SK-N-SH treated with all-trans-retinoic acid at 6 μM for 48 hours (cell line): Measurements from ENCODE around the gene PPP4R3A.

ENCODE experiments used
- ATAC-seq: fragments of 200-7000 bp; cut with Tn5 transposase; 3 replicates; pipeline ENCODE4 v1.9.1; 2020; ENCODE audit warnings: mild to moderate bottlenecking, moderate library complexity
- BACH2 ChIP-seq: fragments of 250-450 bp; sonication (Bioruptor Pico); IDR thresholded peaks from 2 replicates; pipeline ENCODE4 v1.9.0; 2021; ENCODE audit warnings: mild to moderate bottlenecking, borderline replicate concordance
- CSDC2 ChIP-seq: fragments of 250-450 bp; sonication (Bioruptor Pico); IDR thresholded peaks from 2 replicates; pipeline ENCODE4 v1.5.0; 2020; ENCODE audit warnings: mild to moderate bottlenecking, moderate library complexity
- ESRRG ChIP-seq: fragments of 250-450 bp; sonication (Bioruptor Pico); IDR thresholded peaks from 2 replicates; pipeline ENCODE4 v1.6.1; 2021; ENCODE audit warnings: mild to moderate bottlenecking
- GLIS3 ChIP-seq: fragments of 250-450 bp; sonication (Bioruptor Pico); IDR thresholded peaks from 2 replicates; pipeline ENCODE4 v1.5.0; 2020; ENCODE audit warnings: mild to moderate bottlenecking, moderate library complexity
- ISL1 ChIP-seq: fragments of 250-450 bp; sonication (Bioruptor Pico); IDR thresholded peaks from 2 replicates; pipeline ENCODE4 v2.1.2; 2022; ENCODE audit warnings: mild to moderate bottlenecking, moderate library complexity
- OSR1 ChIP-seq: fragments of 250-450 bp; sonication (Bioruptor Pico); IDR thresholded peaks from 2 replicates; pipeline ENCODE4 v1.8.0; 2022; ENCODE audit warnings: moderate library complexity, mild to moderate bottlenecking, inconsistent platforms
- PPARA ChIP-seq: fragments of 250-450 bp; sonication (Bioruptor Pico); IDR thresholded peaks from 2 replicates; pipeline ENCODE4 v1.5.0; 2020; ENCODE audit warnings: mild to moderate bottlenecking, borderline replicate concordance
- RARB ChIP-seq: fragments of 250-450 bp; sonication (Bioruptor Pico); IDR thresholded peaks from 2 replicates; pipeline ENCODE4 v1.8.0; 2021; ENCODE audit warnings: mild to moderate bottlenecking, moderate library complexity
- SNAI2 ChIP-seq: fragments of 250-450 bp; sonication (Bioruptor Pico); IDR thresholded peaks from 2 replicates; pipeline ENCODE4 v1.5.0; 2020; ENCODE audit warnings: mild to moderate bottlenecking, moderate library complexity
- TCF4 ChIP-seq: fragments of 250-450 bp; sonication (Bioruptor Pico); IDR thresholded peaks from 2 replicates; pipeline ENCODE4 v1.8.0; 2021; ENCODE audit warnings: mild to moderate bottlenecking, moderate library complexity, borderline replicate concordance
- TOX ChIP-seq: fragments of 250-450 bp; sonication (Bioruptor Pico); IDR thresholded peaks from 2 replicates; pipeline ENCODE4 v1.8.0; 2021; ENCODE audit warnings: mild to moderate bottlenecking, moderate library complexity, borderline replicate concordance
- ZC3H10 ChIP-seq: fragments of 250-450 bp; sonication (Bioruptor Pico); IDR thresholded peaks from 2 replicates; pipeline ENCODE4 v1.5.1; 2021; ENCODE audit warnings: mild to moderate bottlenecking, moderate library complexity
- ZFP3 ChIP-seq: fragments of 250-450 bp; sonication (Bioruptor Pico); IDR thresholded peaks from 2 replicates; pipeline ENCODE4 v1.5.0; 2020; ENCODE audit warnings: mild to moderate bottlenecking, moderate library complexity
- ZFP30 ChIP-seq: fragments of 450-650 bp; formaldehyde crosslinking; IDR thresholded peaks from 2 replicates; pipeline ENCODE4 v1.5.0; 2022; ENCODE audit warnings: mild to moderate bottlenecking, moderate library complexity
- ZNF565 ChIP-seq: fragments of 450-650 bp; formaldehyde crosslinking; conservative IDR thresholded peaks from 2 replicates; pipeline ENCODE4 v1.5.0; 2020; ENCODE audit warnings: low read depth, mild to moderate bottlenecking, moderate library complexity
- ZNF70 ChIP-seq: fragments of 450-650 bp; formaldehyde crosslinking; IDR thresholded peaks from 2 replicates; pipeline ENCODE4 v1.5.0; 2020; ENCODE audit warnings: mild to moderate bottlenecking, moderate library complexity
- TF ChIP-seq, protein P1 (sequence below): fragments of 250-450 bp; sonication (Bioruptor Pico); IDR thresholded peaks from 2 replicates; pipeline ENCODE4 v1.5.1; 2020; ENCODE audit warnings: low read depth, mild to moderate bottlenecking, moderate library complexity
- TF ChIP-seq, protein P2 (sequence below): fragments of 250-450 bp; sonication (Bioruptor Pico); IDR thresholded peaks from 2 replicates; pipeline ENCODE4 v1.8.0; 2020; ENCODE audit warnings: mild to moderate bottlenecking, moderate library complexity, borderline replicate concordance
- TF ChIP-seq, protein P3 (sequence below): fragments of 250-450 bp; sonication (Bioruptor Pico); IDR thresholded peaks from 2 replicates; pipeline ENCODE4 v1.8.0; 2021; ENCODE audit warnings: low read depth, mild to moderate bottlenecking, moderate library complexity, borderline replicate concordance
- TF ChIP-seq, protein P4 (sequence below): fragments of 250-450 bp; sonication (Bioruptor Pico); IDR thresholded peaks from 2 replicates; pipeline ENCODE4 v1.5.1; 2021; ENCODE audit warnings: mild to moderate bottlenecking, moderate library complexity
- TF ChIP-seq, protein P5 (sequence below): fragments of 250-450 bp; sonication (Bioruptor Pico); IDR thresholded peaks from 2 replicates; pipeline ENCODE4 v1.5.0; 2020; ENCODE audit warnings: mild to moderate bottlenecking, moderate library complexity

The PPP4R3A gene

DNA sequence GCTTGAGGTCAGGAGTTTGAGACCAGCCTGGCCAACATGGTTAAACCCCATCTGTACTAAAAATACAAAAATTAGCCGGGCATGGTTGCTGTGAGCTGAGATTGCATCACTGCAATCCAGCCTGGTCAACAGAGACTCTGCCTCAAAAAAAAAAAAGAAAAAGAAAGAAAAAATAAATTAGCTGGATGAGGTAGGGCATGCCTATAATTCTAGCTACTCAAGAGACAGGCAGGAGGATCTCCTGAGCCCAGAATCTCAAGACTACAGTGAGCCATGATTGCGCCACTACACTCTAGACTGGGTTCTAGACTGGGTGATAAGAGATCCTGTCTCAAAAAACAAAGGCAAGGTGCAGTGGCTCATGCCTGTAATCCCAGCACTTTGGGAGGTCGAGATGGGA lies 16.9 kb downstream of the PPP4R3A start:
- TF ChIP-seq CSDC2 (CRISPR knock-in tag) (no peak), OSR1 (CRISPR knock-in tag) (no peak), TCF4 (CRISPR knock-in tag) (no peak)
- ATAC-seq: no peak

DNA sequence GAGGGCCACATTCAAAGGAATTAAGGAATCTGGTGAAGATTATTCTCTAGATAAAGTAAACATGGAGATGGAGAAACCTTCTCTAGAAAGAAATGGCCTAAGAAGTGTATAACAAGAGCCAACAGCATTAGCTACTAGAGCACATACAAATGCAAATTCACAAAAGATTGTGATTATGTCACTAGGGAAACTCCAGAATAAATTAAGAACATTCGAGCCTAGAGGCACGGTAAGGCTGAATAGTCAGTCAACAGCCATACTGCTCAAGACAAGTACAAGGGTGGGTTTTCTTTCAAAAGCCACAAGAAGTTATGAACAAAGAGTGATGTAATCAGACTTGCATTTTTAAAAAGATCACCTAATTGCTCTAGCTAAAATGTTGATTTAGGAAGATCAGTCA lies 25.4 kb downstream of the PPP4R3A start:
- no peak for TF ChIP-seq ZFP30 (CRISPR knock-in tag)
- TF ChIP-seq ZNF70: no peak
- TF ChIP-seq RARB: no peak
- TF ChIP-seq ESRRG (CRISPR knock-in tag): no peak
- no peak for TF ChIP-seq TCF4 (CRISPR knock-in tag)
- TF ChIP-seq ZFP3 (CRISPR knock-in tag): no peak
- TF ChIP-seq, protein P1, sequence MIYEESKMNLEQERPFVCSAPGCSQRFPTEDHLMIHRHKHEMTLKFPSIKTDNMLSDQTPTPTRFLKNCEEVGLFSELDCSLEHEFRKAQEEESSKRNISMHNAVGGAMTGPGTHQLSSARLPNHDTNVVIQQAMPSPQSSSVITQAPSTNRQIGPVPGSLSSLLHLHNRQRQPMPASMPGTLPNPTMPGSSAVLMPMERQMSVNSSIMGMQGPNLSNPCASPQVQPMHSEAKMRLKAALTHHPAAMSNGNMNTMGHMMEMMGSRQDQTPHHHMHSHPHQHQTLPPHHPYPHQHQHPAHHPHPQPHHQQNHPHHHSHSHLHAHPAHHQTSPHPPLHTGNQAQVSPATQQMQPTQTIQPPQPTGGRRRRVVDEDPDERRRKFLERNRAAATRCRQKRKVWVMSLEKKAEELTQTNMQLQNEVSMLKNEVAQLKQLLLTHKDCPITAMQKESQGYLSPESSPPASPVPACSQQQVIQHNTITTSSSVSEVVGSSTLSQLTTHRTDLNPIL (CRISPR knock-in tag): no peak
- TF ChIP-seq CSDC2 (CRISPR knock-in tag): no peak
- TF ChIP-seq, protein P2, sequence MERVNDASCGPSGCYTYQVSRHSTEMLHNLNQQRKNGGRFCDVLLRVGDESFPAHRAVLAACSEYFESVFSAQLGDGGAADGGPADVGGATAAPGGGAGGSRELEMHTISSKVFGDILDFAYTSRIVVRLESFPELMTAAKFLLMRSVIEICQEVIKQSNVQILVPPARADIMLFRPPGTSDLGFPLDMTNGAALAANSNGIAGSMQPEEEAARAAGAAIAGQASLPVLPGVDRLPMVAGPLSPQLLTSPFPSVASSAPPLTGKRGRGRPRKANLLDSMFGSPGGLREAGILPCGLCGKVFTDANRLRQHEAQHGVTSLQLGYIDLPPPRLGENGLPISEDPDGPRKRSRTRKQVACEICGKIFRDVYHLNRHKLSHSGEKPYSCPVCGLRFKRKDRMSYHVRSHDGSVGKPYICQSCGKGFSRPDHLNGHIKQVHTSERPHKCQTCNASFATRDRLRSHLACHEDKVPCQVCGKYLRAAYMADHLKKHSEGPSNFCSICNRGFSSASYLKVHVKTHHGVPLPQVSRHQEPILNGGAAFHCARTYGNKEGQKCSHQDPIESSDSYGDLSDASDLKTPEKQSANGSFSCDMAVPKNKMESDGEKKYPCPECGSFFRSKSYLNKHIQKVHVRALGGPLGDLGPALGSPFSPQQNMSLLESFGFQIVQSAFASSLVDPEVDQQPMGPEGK (CRISPR knock-in tag): no peak
- no peak for TF ChIP-seq GLIS3 (CRISPR knock-in tag)
- TF ChIP-seq, protein P3, sequence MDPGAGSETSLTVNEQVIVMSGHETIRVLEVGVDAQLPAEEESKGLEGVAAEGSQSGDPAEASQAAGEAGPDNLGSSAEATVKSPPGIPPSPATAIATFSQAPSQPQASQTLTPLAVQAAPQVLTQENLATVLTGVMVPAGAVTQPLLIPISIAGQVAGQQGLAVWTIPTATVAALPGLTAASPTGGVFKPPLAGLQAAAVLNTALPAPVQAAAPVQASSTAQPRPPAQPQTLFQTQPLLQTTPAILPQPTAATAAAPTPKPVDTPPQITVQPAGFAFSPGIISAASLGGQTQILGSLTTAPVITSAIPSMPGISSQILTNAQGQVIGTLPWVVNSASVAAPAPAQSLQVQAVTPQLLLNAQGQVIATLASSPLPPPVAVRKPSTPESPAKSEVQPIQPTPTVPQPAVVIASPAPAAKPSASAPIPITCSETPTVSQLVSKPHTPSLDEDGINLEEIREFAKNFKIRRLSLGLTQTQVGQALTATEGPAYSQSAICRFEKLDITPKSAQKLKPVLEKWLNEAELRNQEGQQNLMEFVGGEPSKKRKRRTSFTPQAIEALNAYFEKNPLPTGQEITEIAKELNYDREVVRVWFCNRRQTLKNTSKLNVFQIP (CRISPR knock-in tag): no peak
- TF ChIP-seq ZC3H10 (CRISPR knock-in tag): no peak
- TF ChIP-seq OSR1 (CRISPR knock-in tag): no peak
- no peak for TF ChIP-seq SNAI2 (CRISPR knock-in tag)
- no peak for TF ChIP-seq BACH2 (CRISPR knock-in tag)
- no peak for ATAC-seq

DNA sequence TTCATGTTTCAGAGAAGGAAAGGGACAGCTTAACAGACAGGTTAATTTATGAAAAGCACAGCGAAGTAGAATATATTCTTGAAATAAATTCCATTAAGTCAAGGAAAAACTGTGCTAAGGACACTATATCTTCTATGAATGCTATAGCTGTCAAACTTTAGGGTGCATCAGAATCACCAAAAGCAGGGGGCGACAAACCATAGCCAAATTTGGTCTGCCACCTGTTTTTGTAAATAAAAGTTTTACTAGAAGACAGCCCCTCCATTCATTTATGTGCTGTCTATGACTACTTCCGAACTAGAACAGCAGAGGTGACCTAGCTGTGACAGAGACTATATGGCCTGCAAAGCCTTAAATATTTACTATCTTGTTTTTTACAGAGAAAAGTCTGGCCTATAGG lies 25.9 kb downstream of the PPP4R3A start:
- no peak for ATAC-seq
- no peak for TF ChIP-seq OSR1 (CRISPR knock-in tag)
- no peak for TF ChIP-seq ISL1
- TF ChIP-seq, protein P2 (CRISPR knock-in tag): no peak
- no peak for TF ChIP-seq SNAI2 (CRISPR knock-in tag)
- TF ChIP-seq RARB: no peak
- no peak for TF ChIP-seq TCF4 (CRISPR knock-in tag)
- no peak for TF ChIP-seq PPARA (CRISPR knock-in tag)
- TF ChIP-seq ZNF70: no peak
- TF ChIP-seq ZNF565: no peak
- TF ChIP-seq, protein P1 (CRISPR knock-in tag): no peak
- no peak for TF ChIP-seq BACH2 (CRISPR knock-in tag)
- no peak for TF ChIP-seq TOX (CRISPR knock-in tag)
- no peak for TF ChIP-seq ZC3H10 (CRISPR knock-in tag)
- TF ChIP-seq ZFP30 (CRISPR knock-in tag): no peak
- TF ChIP-seq, protein P4, sequence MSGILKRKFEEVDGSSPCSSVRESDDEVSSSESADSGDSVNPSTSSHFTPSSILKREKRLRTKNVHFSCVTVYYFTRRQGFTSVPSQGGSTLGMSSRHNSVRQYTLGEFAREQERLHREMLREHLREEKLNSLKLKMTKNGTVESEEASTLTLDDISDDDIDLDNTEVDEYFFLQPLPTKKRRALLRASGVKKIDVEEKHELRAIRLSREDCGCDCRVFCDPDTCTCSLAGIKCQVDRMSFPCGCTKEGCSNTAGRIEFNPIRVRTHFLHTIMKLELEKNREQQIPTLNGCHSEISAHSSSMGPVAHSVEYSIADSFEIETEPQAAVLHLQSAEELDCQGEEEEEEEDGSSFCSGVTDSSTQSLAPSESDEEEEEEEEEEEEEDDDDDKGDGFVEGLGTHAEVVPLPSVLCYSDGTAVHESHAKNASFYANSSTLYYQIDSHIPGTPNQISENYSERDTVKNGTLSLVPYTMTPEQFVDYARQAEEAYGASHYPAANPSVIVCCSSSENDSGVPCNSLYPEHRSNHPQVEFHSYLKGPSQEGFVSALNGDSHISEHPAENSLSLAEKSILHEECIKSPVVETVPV (CRISPR knock-in tag): no peak
- TF ChIP-seq ZFP3 (CRISPR knock-in tag): no peak
- TF ChIP-seq, protein P5, sequence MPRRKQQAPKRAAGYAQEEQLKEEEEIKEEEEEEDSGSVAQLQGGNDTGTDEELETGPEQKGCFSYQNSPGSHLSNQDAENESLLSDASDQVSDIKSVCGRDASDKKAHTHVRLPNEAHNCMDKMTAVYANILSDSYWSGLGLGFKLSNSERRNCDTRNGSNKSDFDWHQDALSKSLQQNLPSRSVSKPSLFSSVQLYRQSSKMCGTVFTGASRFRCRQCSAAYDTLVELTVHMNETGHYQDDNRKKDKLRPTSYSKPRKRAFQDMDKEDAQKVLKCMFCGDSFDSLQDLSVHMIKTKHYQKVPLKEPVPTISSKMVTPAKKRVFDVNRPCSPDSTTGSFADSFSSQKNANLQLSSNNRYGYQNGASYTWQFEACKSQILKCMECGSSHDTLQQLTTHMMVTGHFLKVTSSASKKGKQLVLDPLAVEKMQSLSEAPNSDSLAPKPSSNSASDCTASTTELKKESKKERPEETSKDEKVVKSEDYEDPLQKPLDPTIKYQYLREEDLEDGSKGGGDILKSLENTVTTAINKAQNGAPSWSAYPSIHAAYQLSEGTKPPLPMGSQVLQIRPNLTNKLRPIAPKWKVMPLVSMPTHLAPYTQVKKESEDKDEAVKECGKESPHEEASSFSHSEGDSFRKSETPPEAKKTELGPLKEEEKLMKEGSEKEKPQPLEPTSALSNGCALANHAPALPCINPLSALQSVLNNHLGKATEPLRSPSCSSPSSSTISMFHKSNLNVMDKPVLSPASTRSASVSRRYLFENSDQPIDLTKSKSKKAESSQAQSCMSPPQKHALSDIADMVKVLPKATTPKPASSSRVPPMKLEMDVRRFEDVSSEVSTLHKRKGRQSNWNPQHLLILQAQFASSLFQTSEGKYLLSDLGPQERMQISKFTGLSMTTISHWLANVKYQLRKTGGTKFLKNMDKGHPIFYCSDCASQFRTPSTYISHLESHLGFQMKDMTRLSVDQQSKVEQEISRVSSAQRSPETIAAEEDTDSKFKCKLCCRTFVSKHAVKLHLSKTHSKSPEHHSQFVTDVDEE (CRISPR knock-in tag): no peak
